ENCODE results near the gene C1RL.

Gene C1RL

DNA sequence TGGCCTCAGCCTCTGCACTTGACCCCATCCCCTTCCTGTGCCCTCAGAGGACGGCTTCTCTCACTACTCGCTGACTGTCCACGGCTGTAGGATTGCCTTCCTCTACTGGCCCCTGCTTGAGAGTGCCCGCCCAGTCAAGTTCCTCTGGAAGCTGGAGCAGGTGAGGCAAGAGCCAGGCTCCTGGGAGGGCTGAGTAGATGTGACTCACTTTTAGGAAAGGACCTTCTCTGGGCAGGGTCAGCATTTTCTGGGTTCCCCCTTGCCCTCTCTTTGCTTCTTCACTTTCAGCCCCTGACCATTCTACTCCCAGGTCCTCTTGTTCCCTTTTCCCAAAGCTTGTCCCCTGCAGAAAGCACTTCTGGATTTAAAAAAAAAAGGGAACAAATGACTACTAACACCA, 28.9 kb upstream of the C1RL start:
- no peaks in the 10 kb centered on the region for H3K27me3 ChIP-seq (replicated peaks; ENCODE audit: control insufficient read depth, insufficient read depth, low read length, poor library complexity, severe bottlenecking)
- H3K4me1 ChIP-seq (ENCODE audit: control insufficient read depth, insufficient read depth, low read length, poor library complexity, severe bottlenecking): no peaks in the 10 kb centered on the region
- H3K27ac ChIP-seq (ENCODE audit: insufficient read depth, low read length, poor library complexity, severe bottlenecking): no peak overlapping the region
- DNase-seq: no peak
- no peak overlapping the region for H3K4me3 ChIP-seq (ENCODE audit: insufficient read depth, low read depth, low read length, poor library complexity, severe bottlenecking)
- H3K36me3 ChIP-seq (ENCODE audit: control insufficient read depth, insufficient read depth, low read length): peaks cover 55% of the 10 kb centered on the region
- H3K9me3 ChIP-seq (ENCODE audit: control insufficient read depth, low read length): no peaks in the 10 kb centered on the region

- Histone ChIP-seq H3K27me3 (replicated peaks; ENCODE audit: control insufficient read depth, insufficient read depth, low read length, poor library complexity, severe bottlenecking) (no peaks in the 10 kb centered on the region), H3K4me3 (ENCODE audit: insufficient read depth, low read depth, low read length, poor library complexity, severe bottlenecking) (no peak overlapping the region), H3K9me3 (ENCODE audit: control insufficient read depth, low read length) (no peaks in the 10 kb centered on the region), H3K36me3 (ENCODE audit: control insufficient read depth, insufficient read depth, low read length) (peaks cover 55% of the 10 kb centered on the region), H3K4me1 (ENCODE audit: control insufficient read depth, insufficient read depth, low read length, poor library complexity, severe bottlenecking) (peaks cover 3% of the 10 kb centered on the region), H3K27ac (ENCODE audit: insufficient read depth, low read length, poor library complexity, severe bottlenecking) (no peak overlapping the region)
- DNase-seq: no peak
Observed at GRCh38 chr12:7136676-7137075, 27.7 kb upstream of the C1RL start.

DNA sequence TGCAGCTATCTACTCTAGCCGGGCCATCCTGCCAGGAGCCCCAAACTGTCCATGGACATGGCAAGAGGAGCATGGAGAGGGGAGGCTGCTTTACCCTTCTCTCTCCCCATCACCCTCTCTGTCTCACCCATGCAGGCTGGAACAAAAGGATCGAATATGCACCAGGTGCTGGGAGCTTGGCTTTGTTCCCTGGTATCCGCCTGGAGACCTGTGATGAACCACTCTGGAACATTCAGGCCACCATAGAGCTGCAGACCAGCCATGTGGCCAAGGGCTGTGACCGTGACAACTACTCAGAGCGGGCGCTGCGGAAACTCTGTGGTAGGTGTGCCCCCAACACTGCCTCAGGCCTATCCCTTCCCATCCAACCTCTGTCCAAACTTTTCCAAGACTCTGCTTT, 27.1 kb upstream of the C1RL start:
- no peaks in the 10 kb centered on the region for H3K9me3 ChIP-seq (ENCODE audit: control insufficient read depth, low read length)
- peaks cover 9% of the 10 kb centered on the region for H3K4me1 ChIP-seq (ENCODE audit: control insufficient read depth, insufficient read depth, low read length, poor library complexity, severe bottlenecking)
- no peak for DNase-seq
- H3K4me3 ChIP-seq (ENCODE audit: insufficient read depth, low read depth, low read length, poor library complexity, severe bottlenecking): no peak overlapping the region
- peaks cover 49% of the 10 kb centered on the region for H3K36me3 ChIP-seq (ENCODE audit: control insufficient read depth, insufficient read depth, low read length)
- no peak overlapping the region for H3K27ac ChIP-seq (ENCODE audit: insufficient read depth, low read length, poor library complexity, severe bottlenecking)
- H3K27me3 ChIP-seq (replicated peaks; ENCODE audit: control insufficient read depth, insufficient read depth, low read length, poor library complexity, severe bottlenecking): no peaks in the 10 kb centered on the region

GRCh38 chr12:7134396-7135166, 25.6 kb upstream of the C1RL start:
- no peak overlapping the region for H3K4me3 ChIP-seq (ENCODE audit: insufficient read depth, low read depth, low read length, poor library complexity, severe bottlenecking)
- DNase-seq: no peak
- H3K4me1 ChIP-seq (ENCODE audit: control insufficient read depth, insufficient read depth, low read length, poor library complexity, severe bottlenecking): peaks cover 13% of the 10 kb centered on the region
- no peaks in the 10 kb centered on the region for H3K27me3 ChIP-seq (replicated peaks; ENCODE audit: control insufficient read depth, insufficient read depth, low read length, poor library complexity, severe bottlenecking)
- no peak overlapping the region for H3K27ac ChIP-seq (ENCODE audit: insufficient read depth, low read length, poor library complexity, severe bottlenecking)
- peaks cover 47% of the 10 kb centered on the region for H3K36me3 ChIP-seq (ENCODE audit: control insufficient read depth, insufficient read depth, low read length)
- no peaks in the 10 kb centered on the region for H3K9me3 ChIP-seq (ENCODE audit: control insufficient read depth, low read length)

- no peaks in the 10 kb centered on the region for H3K9me3 ChIP-seq (ENCODE audit: control insufficient read depth, low read length)
- peak overlapping the region; percentile 80 for H3K4me3 ChIP-seq (ENCODE audit: insufficient read depth, low read depth, low read length, poor library complexity, severe bottlenecking)
- H3K27ac ChIP-seq (ENCODE audit: insufficient read depth, low read length, poor library complexity, severe bottlenecking): peak overlapping the region; percentile 74
- H3K36me3 ChIP-seq (ENCODE audit: control insufficient read depth, insufficient read depth, low read length): peaks cover 33% of the 10 kb centered on the region
- DNase-seq: peak in 1 of 3 donors; percentile 13
- peaks cover 19% of the 10 kb centered on the region for H3K4me1 ChIP-seq (ENCODE audit: control insufficient read depth, insufficient read depth, low read length, poor library complexity, severe bottlenecking)
- no peaks in the 10 kb centered on the region for H3K27me3 ChIP-seq (replicated peaks; ENCODE audit: control insufficient read depth, insufficient read depth, low read length, poor library complexity, severe bottlenecking)
Observed at GRCh38 chr12:7131502-7131866, 22.5 kb upstream of the C1RL start.

DNA sequence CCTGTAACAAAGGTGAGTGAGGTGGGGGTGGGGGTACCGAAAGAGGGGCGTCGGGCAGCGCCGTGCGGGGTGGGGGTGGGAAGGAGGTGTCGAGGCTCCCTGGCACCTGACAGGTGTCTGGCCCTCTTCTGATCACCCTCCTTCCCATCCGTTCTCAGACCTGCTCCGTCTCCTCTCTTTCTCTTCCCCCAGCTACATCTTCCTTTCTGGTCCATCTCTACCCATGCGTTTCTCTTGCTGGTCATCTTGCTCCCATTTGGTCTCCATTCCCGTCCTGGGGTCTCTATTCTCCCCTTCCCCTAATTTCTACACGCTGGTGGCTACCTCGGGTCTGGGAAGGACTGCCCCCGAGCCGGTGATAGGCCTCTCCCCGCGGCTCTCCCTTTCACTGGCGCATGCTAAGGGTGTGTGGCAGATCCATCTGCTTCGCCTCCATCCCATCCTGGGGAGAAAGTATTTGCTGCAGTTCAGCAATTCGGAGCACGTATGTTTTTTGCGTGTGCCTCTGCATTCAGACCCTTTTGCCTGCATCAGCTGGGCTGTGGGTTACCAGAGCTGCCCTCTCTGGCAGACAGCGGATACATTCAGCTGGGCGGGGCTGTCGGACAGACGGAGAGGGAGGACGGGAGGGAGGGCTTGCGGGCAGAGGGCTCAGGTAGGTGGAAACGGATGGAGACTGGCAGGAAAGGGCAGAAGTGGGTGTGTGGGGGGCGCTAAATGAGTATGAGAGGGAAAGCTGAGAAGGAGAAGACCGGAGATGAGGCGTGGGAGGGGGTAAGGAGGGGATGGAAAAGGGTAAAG, 21.9 kb upstream of the C1RL start:
- DNase-seq: peak; percentile 27 to 40 (median 36)
- H3K4me3 ChIP-seq (ENCODE audit: insufficient read depth, low read depth, low read length, poor library complexity, severe bottlenecking): peak overlapping the region; percentile 80
- peak overlapping the region; percentile 74 for H3K27ac ChIP-seq (ENCODE audit: insufficient read depth, low read length, poor library complexity, severe bottlenecking)
- no peaks in the 10 kb centered on the region for H3K27me3 ChIP-seq (replicated peaks; ENCODE audit: control insufficient read depth, insufficient read depth, low read length, poor library complexity, severe bottlenecking)
- peaks cover 19% of the 10 kb centered on the region for H3K4me1 ChIP-seq (ENCODE audit: control insufficient read depth, insufficient read depth, low read length, poor library complexity, severe bottlenecking)
- H3K36me3 ChIP-seq (ENCODE audit: control insufficient read depth, insufficient read depth, low read length): peaks cover 28% of the 10 kb centered on the region
- no peaks in the 10 kb centered on the region for H3K9me3 ChIP-seq (ENCODE audit: control insufficient read depth, low read length)

GRCh38 chr12:7129872-7130691, 21.1 kb upstream of the C1RL start, which contains the start of gene CLSTN3:
Gene CLSTN3 (plus strand): TSS chr12:7130371. CDS start chr12:7130649, 278 bp downstream.
- H3K36me3 ChIP-seq (ENCODE audit: control insufficient read depth, insufficient read depth, low read length): peaks cover 19% of the 10 kb centered on the region
- no peaks in the 10 kb centered on the region for H3K27me3 ChIP-seq (replicated peaks; ENCODE audit: control insufficient read depth, insufficient read depth, low read length, poor library complexity, severe bottlenecking)

DNA sequence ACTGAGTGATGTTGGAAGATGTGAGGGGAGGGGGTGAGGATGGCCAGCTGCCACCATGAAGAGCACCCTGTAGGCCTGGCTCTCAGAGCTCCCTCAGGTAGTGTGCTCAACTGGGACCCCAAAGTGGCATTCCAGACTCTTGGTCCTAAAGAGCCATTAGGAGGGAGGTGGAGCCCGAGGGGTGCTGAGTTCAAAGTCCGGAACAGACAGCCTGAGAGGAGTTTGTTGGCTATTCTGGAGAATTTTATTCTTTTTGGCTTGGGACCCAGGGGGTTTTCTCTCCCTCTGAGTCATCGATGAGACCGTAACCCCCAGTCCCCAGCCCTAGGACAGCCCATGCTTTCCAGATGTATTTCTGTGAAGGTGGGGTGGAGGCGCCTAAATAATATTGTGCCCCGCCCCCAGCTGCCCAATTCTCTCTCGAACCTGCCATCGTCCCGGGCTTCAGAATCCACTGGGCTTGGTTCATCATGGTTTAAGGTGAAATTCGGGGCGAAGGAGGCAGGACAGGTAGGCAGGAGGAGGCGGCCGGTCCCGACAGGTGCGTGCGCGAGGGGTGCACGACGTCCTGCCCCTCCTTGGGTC, 20.4 kb upstream of the C1RL start:
- H3K4me1 ChIP-seq (ENCODE audit: control insufficient read depth, insufficient read depth, low read length, poor library complexity, severe bottlenecking): peaks cover 19% of the 10 kb centered on the region
- H3K27me3 ChIP-seq (replicated peaks; ENCODE audit: control insufficient read depth, insufficient read depth, low read length, poor library complexity, severe bottlenecking): no peaks in the 10 kb centered on the region
- H3K27ac ChIP-seq (ENCODE audit: insufficient read depth, low read length, poor library complexity, severe bottlenecking): peak overlapping the region; percentile 74
- peaks cover 12% of the 10 kb centered on the region for H3K36me3 ChIP-seq (ENCODE audit: control insufficient read depth, insufficient read depth, low read length)
- peak overlapping the region; percentile 80 for H3K4me3 ChIP-seq (ENCODE audit: insufficient read depth, low read depth, low read length, poor library complexity, severe bottlenecking)
- DNase-seq: peak in 1 of 3 donors; percentile 14
- no peaks in the 10 kb centered on the region for H3K9me3 ChIP-seq (ENCODE audit: control insufficient read depth, low read length)

More at GRCh38 chr12:7129872-7130691, 21.1 kb upstream of the C1RL start, which contains the start of gene CLSTN3:
- peak within 1 kb of the TSS; percentile 80 for H3K4me3 ChIP-seq (ENCODE audit: insufficient read depth, low read depth, low read length, poor library complexity, severe bottlenecking)
- DNase-seq: peak; percentile 75 to 90 (median 81)
- H3K9me3 ChIP-seq (ENCODE audit: control insufficient read depth, low read length): no peaks in the 10 kb centered on the region
- H3K4me1 ChIP-seq (ENCODE audit: control insufficient read depth, insufficient read depth, low read length, poor library complexity, severe bottlenecking): peaks cover 19% of the 10 kb centered on the region
- peak within 1 kb of the TSS; percentile 74 for H3K27ac ChIP-seq (ENCODE audit: insufficient read depth, low read length, poor library complexity, severe bottlenecking)

DNA sequence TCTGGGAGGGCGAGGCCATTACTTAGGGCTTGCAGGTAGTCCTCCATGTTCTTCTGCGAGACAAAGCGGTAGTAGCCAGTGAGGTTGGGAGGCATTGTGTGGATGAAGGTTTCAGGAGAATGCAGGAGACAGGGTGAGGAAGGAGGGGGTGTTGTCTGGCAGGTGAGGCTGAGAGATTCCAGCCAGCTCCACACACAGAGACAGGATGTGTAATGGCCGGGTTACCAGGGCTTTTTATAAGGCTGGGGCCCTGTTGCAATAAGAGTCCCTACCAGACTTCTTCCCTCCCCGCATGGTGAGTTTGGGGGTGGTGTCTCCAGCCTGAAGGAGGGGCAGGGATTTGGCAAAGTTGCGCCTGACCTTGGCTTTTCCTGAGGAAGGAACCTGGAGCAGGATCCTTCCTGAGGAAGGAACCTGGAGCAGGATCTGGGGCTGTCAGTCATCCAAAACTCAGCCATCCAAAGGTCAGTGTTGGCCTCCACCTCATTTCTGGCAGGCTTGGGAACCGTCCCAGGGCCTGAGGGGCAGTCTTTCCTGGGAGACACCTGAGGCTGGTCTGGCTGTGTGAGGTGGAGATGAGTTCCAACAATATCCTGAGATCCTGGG, 19.8 kb upstream of the C1RL start, which contains the start of gene RBP5:
Gene RBP5 (minus strand): TSS at position 209 of the 606 bp plus-strand sequence. CDS start 114 bp downstream, at position 95.
- H3K36me3 ChIP-seq (ENCODE audit: control insufficient read depth, insufficient read depth, low read length): peaks cover 6% of the 10 kb centered on the region
- H3K4me1 ChIP-seq (ENCODE audit: control insufficient read depth, insufficient read depth, low read length, poor library complexity, severe bottlenecking): peaks cover 19% of the 10 kb centered on the region
- H3K27ac ChIP-seq (ENCODE audit: insufficient read depth, low read length, poor library complexity, severe bottlenecking): peak within 1 kb of the TSS; percentile 74
- no peaks in the 10 kb centered on the region for H3K9me3 ChIP-seq (ENCODE audit: control insufficient read depth, low read length)
- no peak for DNase-seq
- H3K4me3 ChIP-seq (ENCODE audit: insufficient read depth, low read depth, low read length, poor library complexity, severe bottlenecking): peak within 1 kb of the TSS; percentile 80
- no peaks in the 10 kb centered on the region for H3K27me3 ChIP-seq (replicated peaks; ENCODE audit: control insufficient read depth, insufficient read depth, low read length, poor library complexity, severe bottlenecking)
